Ramos (cell line): ENCODE data around the gene ACVRL1.

Experiments used
- in situ Hi-C: fragments of 300-500 bp; cut with MboI; formaldehyde crosslinking; loops from one replicate; pipeline ENCODE4 v1.14.3; 2022; ENCODE audit warnings: low sequenced_read_pairs; ENCODE audit not compliant: unreplicated experiment

ACVRL1 gene

DNA sequence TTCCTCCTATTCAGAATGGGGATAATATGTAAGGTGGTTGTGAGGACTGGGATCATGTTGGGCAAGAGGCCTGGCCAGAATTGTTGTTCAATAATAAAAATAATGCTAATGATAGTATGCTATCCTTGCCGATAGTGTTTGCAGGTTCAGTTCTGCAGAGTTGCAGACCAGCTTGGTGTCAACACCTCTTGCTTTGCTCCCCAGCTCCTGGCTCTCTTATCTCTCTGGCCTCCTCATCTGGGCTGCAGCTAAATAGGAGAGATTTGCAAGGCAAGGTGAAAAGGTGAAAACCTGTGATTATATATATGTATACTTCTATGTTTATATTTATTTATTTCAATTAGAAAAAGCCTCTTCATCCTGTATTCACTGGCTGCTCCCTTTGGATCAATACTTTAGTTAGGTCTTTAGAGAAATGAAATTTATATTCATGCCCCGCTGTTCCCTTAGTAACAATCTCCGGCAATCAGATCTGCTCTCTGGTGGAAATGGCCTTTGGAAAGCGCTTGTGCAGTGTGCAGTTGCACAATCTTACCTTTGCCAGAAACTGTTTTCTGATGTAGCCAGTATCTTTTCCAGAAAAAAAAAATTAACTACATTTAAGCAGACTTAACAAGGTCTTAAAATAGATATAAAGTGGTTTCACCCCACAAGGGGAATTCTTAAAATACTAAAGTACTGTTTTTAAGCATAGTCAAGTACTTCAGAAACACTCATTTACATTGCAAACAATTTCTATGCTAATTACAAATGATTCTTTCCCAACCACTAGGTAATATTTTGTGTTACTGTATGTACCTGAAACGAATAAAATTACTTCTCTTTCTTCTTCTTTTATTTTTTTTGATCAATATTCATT, 25.1 kb downstream of the ACVRL1 start:
- in situ Hi-C loops, result no loop called here

DNA sequence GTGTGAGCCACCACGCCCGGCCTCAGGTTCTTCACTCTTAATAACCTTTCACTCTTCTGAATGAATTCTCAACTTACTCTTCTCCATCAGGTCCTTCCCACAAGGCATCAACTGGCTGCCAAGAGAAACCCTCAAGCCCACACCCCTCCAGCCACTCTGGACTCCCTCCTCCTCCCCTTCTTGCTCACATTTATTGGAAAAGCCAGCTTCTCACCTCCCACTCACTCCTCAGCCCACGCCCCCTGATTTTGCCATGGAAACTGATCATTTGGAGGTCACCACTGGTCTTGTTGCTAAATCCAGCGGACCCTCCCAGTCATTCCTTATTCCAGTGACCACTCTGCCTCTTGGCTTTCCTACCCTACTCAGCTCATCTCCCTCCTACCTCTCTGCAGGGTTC, 26.8 kb downstream of the ACVRL1 start:
- in situ Hi-C loops, result no loop called here

DNA sequence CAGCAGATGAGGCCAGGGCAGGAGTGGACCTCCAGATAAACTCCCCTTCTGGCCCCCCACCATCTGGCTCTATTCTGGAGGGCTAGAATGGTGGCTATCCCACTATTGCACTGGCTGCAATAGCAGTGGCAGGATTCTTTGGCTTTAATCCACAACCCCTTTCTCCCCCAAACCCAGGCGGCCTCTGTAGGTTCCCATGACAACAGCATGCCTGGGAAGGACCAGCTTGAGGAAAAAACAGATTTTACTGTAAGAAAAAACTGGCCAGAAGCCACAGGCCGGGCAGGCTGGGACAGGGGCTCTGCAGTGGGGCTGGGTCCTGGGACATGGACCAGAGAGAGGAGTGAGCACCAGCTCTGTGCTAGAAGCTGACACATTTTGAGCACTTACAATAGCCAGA, 30.6 kb downstream of the ACVRL1 start:
- in situ Hi-C loops, result no loop called here

DNA sequence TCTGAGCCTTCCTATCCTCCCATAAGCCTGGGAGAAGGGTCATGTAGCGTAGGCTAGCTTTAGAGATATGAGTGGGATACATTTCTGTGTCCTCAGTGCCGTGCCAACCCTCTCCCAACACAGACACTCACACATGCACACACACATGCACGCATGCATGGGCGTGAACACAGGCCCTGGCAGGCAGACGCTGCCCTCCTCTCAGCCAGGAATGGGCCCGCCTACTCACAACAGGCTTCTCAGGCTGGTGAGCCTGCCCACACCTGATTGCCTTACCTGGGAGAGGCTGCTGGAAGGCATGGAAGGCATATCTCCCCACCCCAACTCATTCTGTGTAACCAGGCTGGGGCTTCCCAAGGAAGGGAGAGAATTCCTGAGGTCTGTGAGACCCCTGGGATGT, 31.4 kb downstream of the ACVRL1 start:
- in situ Hi-C loops, result no loop called here

DNA sequence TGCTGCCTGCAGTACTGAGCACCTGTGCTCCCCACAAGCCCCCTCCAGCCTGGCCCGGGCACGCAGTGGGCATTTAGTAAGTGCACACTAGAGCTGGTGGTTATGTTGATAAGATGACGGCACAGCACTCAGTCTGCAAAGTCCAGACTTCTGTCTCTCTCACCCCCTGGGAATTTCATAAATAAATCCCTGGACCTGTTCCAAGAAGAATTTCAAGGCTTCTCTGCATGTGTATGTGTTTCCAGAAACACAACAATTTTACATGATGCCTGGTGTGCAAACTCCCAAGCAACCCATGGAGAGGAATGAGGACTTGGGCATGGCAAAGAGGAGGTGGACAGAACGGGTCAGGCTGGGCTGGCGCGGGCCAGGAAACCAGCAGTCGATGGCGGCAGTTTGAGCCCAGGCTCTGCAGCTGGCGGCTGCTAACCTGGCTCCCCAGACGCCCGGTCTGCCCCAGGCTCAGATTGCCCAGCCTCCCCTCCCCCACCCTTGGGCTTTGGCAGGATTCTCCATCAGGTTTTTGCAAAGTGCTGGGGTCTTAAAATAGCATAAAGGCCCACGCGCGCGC, 33.8 kb downstream of the ACVRL1 start:
- in situ Hi-C loops, result no loop called here

DNA sequence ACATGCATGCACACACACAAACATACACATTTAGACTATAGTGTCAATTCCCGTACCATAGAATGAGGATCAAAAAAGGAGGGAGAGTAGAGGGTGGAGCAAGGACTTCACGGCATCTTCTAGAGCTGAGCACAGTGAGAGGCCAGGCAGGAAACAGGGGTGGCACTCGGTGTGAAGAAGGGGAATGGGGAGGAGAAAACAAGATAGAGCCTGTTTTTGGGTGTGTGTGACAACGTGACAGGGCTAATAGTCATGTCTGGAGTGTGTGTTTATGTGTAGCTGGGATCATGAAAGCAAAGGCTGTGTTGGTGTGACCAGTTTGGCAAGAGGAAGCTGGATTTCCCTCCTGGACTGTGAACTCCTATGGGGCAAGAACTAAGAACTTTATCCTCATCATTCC, 34.3 kb downstream of the ACVRL1 start:
- in situ Hi-C loops, result no loop called here

DNA sequence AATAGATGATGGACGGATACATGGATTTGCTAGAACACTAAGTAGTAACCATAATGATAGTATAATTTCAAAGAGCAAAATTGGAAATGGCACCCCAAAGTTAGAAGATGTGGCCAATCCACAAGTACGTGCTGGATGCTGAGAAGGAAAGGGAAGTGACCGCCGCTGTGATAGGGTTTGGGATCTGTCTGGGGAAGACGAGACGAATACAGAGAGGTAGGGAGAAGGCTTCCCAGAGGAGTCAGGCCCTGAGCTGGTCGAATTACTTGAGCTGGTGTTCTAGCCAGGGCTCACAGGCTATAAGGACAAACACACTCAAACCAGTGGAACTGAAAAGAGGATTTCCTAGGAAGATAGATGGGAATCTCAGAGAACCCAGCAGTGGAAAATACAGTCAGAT, 34.8 kb downstream of the ACVRL1 start:
- in situ Hi-C loops, result no loop called here

DNA sequence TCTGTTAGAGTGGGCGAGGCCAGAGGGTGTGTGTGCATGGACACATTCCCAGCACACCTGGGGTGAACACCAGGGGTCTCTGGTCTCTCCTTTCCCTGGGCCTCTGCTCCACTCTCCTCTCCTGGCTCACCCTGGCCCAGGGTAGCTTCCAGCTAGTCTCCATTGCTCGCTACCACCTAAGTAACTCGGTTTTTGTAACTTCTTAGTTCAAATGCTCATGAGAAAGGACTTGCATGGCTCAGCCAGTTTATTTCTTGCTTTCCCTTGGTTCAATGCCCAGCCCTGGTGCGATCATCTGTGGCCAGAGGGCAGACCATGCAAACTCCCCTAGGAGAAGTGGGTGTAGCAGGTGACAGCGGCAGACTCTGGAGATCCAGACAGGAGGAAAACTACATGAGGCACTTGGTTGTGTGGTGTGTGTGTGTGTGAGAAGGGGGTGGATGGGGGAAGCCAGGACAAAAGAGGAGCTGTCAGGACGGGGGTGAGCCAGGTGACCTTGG, 35.2 kb downstream of the ACVRL1 start:
- in situ Hi-C loops, result no loop called here

DNA sequence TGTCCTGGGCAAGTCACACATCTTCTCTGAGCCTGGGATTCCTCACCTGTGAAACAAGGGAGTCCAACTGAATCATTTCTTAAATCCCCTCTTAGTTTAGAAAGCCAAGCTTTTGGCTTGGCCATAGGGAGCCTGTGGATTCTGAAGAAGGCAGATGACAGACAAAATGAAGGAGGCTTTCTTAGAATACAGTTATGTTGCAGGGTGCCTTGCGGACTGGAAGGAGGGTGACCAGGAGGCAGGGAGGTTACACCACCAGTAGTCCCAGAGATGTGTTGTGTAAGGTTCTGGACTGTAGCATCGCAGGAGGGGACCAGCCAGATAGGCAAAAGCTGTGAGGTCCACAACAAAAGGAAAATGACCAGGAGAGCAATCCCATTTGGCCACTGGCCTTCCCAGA, 36.0 kb downstream of the ACVRL1 start:
- in situ Hi-C loops, result no loop called here

DNA sequence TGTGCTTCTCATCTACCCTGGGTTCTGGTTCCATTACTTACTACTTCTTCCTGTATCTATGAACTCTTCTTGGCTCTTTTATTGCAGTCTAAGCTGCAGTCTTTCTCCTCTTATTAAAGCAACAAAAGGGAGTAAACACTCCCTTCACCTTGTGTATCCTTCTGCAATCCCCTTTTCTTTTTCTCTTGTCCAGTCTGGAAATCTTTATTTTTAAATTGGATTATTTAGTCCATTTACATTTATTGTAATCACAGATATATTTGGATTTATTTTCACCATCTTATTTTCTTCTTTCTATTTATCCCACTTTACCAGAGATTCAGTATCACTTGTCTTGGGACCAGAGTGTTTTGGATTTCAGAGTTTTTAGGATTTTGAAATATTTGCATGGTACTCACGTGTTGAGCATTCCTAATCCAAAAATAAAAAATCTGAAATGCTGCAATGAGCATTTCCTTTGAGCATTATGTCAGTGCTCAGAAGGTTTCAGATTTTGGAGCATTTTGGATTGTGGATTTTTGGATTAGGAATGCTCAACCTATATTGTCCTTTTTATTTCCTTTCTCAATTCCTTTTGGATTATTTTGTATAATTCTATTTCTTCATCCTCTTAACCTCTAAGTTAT, 37.4 kb downstream of the ACVRL1 start:
- in situ Hi-C loops, result no loop called here

DNA sequence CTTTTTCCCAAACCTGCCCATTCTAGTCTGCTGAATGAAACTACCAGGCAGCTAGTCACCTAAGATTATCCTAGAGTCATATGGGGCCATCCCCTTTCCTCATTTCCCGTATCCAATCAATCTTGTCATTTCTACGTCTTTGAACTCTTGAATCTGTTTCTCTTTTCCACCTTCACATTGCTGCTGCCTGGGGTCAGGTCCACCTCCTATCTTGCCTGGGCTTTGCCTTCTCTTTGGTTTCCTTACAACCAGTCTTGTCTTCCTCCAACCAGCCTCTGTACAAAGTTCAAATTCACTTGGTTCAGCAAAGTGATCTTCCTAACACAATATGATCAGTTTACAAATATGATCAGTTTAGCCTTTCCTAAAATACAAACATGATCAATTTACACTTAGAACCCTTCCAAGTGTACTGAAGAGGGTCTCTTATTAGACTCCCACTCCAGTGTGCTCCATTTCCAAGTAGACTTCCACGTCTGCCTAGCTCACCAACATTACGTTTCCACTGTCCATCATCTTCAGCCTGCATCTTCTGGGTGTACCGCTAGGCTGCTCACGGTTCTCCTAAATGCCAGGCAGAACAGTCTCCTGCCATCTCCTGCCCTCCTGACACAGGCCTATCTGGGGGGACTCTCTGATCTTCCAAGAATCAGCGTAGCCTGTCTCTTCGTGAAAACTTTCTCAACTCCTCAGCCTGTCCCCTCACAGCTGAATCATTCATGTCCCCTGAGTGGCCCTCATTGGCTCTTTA, 40.1 kb downstream of the ACVRL1 start:
- in situ Hi-C loops, result no loop called here

DNA sequence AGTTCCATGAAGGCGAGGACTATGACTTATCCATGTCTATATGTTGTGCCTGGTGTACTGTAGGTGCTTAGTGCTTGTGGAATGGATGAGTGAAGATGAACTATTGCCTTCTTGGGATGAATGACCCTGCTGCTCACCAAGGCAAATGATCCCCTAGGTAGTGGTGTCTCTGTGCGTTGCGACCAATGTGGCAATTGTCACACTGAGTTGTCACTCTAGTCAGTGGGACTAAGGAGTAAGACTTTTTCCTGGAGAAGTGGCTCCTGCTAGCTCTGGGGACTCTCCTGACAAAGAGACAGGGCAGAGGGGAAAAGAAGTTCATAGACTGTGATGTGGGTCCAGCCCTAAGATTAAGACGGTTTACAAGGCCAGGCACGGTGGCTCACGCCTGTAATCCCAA, 40.8 kb downstream of the ACVRL1 start:
- in situ Hi-C loops, result no loop called here

DNA sequence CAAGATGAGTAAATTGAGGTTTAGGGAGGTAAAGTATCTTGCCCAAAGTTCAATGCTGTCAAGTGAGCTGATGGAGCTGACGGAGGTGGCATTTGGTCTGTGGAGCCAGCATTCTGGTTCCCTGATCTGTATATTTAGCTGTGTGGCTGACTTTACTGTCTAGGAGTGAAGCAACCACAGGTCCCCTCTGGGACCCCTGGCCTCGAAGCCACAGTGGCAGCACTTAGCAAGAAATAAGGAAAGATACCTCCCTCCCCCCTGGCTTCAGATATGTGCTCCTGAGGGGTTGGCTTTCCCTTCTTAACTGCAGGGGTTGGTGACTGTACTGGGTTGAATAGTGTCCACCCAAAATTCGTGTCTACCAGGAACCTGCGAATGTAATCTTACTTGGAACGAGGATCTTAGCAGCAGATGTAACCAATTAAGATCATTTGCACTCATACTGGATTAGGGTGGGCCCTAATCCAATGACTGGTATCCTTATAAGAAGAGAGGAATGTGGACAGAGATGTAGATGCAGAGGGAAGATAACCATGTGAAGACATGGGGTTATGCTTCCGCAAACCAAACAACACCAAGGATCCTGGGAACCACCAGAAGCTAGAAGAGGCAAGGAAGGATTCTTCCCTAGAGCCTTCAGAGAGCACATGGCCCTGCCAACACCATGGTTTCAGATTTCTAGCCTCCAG, 42.2 kb downstream of the ACVRL1 start:
- in situ Hi-C loops, result no loop called here

DNA sequence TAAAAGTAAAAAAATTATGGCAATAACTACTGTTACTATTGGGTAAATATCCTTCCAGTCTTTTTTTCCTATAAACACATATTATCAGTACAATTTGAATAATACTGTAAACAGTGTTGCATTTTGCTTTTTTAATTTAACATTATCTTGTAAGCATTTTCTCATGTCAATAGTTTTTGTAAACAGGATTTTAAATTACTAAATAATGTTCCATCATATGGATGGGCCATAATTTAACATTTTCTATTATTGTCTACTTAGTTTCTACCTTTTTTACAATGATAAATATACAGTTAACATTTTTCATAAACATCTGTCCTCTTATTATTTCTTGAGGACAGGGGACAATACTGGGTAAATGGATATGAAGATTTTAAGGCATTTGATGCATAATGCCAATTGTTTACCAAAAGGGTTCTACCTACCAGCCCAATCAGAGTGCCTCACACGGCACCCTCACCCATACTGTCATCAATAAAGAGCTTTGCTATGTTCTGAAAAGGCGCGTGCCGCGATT, 43.4 kb downstream of the ACVRL1 start:
- in situ Hi-C loops, result no loop called here

DNA sequence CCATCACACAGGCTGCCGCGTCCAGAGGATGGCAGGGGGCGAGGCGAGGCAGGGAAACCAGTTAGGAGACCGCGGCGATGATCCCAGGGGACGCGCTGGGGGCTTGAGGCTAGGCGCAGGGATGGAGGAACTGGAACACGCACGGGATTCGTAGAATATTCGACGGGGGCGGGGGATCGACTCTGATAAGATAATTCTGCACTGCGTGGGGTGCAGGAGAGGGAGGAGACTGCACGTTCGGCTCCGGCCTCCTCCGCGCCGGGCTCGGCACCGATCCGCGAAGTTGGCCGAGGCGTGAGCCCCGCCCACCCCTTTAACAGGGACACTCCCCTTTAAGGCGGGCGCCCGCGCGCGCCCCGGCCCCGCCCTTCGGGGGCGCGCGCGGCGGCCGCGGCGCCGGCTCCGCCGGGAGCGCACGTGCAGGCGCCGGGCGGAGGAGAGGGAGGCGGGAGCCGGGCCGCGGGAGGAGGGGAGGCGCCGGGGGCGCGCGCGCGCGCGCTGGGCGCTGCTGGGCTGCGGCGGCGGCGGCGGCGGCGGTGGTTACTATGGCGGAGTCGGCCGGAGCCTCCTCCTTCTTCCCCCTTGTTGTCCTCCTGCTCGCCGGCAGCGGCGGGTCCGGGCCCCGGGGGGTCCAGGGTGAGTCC, 44.0 kb downstream of the ACVRL1 start, which contains the start of gene ACVR1B:
ACVR1B (plus strand) TSS at position 501 of the 644 bp plus-strand sequence; CDS start at position 546, 45 bp downstream.
- in situ Hi-C loops, result no loop called here

DNA sequence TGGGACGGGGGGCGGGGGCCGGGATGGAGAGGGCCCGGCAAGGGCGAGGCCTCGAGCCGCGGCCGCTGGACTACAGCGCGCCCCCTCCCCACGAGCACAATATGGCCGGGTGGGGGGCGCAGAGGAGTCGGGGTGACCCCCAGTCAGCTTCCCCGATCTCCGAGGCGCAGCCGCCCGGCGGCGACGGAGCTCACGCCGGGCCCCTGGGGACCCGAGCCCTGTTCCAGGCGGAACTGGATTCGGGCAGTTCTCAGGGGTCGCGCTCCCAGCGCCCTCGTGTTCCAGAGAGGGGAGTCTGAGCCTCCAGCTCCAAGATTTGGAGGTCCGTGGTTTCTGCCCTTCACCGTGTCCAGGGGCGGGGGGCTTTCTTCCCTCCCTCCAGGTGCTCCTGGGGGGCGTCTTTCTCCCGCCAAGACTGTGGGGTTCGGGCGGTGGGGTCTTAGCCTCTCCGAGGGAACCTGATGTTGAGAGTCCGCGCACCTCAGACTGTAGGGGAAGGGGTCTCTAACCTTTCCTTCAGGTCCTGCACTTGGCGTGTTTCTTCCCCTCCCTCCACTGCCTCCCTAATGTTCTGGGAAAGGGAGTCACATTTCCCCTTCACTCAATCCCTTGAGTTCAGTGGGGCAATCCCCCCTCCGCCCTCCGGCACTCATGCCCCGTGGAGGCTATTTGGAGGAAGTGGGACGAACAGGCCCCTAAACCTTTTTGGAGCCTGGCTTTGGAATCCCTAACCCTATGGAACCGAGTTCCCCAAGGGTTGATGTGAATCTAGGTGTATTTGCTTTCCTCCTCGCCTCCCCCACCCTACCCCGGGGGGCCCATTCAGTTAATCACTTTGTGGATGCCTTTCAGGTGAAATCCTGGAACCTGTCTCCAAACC, 44.8 kb downstream of the ACVRL1 start:
- in situ Hi-C loops, result no loop called here

DNA sequence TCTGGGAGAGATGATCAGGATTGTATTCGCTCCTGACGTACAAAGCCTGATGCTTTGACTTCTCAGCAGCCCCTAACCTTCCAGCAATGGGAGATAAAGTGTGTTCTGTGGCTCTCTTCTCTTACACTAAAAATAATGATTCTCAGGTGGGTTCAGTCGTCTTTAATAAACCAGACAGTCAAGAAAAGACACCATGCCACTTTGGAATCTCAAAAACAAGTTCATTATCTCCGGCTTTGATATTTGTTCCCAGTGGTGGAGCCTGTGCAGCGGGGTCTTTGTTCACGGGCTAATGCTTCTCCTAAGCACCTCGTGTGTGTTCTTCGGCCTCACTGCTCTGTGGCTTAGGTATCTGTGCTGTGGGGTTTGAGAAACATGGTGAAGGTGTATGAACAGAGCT, 45.8 kb downstream of the ACVRL1 start:
- in situ Hi-C loops, result no loop called here

DNA sequence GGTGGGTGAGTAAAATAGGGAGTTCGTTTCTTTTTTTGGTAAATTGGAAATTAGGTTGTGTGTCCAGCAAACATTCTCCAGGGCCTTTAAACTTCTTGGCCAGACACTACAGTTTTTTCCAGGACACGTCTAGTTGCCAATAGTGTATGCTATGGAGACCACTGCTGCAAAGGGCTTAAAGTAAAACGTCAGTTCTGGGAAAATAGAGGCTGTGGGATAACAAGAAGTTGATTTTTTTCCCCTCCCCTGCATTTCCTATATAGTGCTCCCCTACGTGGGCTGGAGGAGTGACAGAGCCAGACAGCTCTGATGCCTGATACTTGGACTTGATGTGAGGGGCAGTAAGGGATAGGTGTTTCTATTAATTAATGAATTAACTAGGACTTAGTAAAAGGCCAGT, 46.6 kb downstream of the ACVRL1 start:
- in situ Hi-C loops, result no loop called here
